SIG-M5 (cell line): ENCODE measurements around the gene TFDP2.
"Not testable (repeated sequence)": the region's sequence is repeated elsewhere in the genome, so short reads cannot be mapped to it uniquely, and the experiment has no call there.

Experiments
- DNase-seq: peaks from one replicate; lab custom pipeline; 2025; lab: John Stamatoyannopoulos, UW

The TFDP2 gene

GRCh38 chr3:142148792-142149672 is at the start of gene TFDP2:
Gene TFDP2, minus strand, starts transcription at chr3:142149544. Its CDS starts 47,795 bp downstream, at chr3:142101749.
- no peak for DNase-seq

- DNase-seq, result no peak
Observed at GRCh38 chr3:142188846-142189245, 39.5 kb upstream of the TFDP2 start.

- DNase-seq, result no peak
Observed at GRCh38 chr3:142180761-142181362, 31.5 kb upstream of the TFDP2 start.

GRCh38 chr3:142175478-142175877 is 26.1 kb upstream of the TFDP2 start:
- no peak for DNase-seq

GRCh38 chr3:142174559-142174958 is 25.2 kb upstream of the TFDP2 start:
- no peak for DNase-seq

- no peak for DNase-seq
Observed at GRCh38 chr3:142168514-142168913, 19.2 kb upstream of the TFDP2 start.

GRCh38 chr3:142165194-142165593 is 15.8 kb upstream of the TFDP2 start:
- no peak for DNase-seq

GRCh38 chr3:142159083-142159740 is 9.9 kb upstream of the TFDP2 start:
- no peak for DNase-seq

- DNase-seq, result no peak
Observed at GRCh38 chr3:142154186-142154585, 4.8 kb upstream of the TFDP2 start.

GRCh38 chr3:142152384-142152783 is 3.0 kb upstream of the TFDP2 start:
- DNase-seq, result no peak

GRCh38 chr3:142151828-142152227 is 2.5 kb upstream of the TFDP2 start:
- no peak for DNase-seq

GRCh38 chr3:142151240-142151639 is 1.9 kb upstream of the TFDP2 start:
- no peak for DNase-seq

- no peak for DNase-seq
Observed at GRCh38 chr3:142150271-142150670, 927 bp upstream of the TFDP2 start.

GRCh38 chr3:142149673-142149992 is 289 bp upstream of the TFDP2 start:
- no peak for DNase-seq

GRCh38 chr3:142148044-142148791 is 1.1 kb downstream of the TFDP2 start:
- no peak for DNase-seq

- not testable (repeated sequence) for DNase-seq
Observed at GRCh38 chr3:142144587-142144986, 4.8 kb downstream of the TFDP2 start.

GRCh38 chr3:142140608-142141285 is 8.6 kb downstream of the TFDP2 start:
- not testable (repeated sequence) for DNase-seq

- not testable (repeated sequence) for DNase-seq
Observed at GRCh38 chr3:142137089-142137488, 12.3 kb downstream of the TFDP2 start.

- no peak for DNase-seq
Observed at GRCh38 chr3:142134799-142135325, 14.5 kb downstream of the TFDP2 start.

- DNase-seq, result no peak
Observed at GRCh38 chr3:142129516-142130171, 19.7 kb downstream of the TFDP2 start.
